Adipocyte (in vitro differentiated cells): Measurements from ENCODE around the gene PACS2.

Source experiments
- DNase-seq: peaks from one replicate; pipeline ENCODE4 v3.0.0-alpha.2; 2015; ENCODE audit warnings: low read depth
- H3K27me3 ChIP-seq: replicated peaks from 2 replicates; pipeline ENCODE4 v1.7.0; 2013; ENCODE audit warnings: mild to moderate bottlenecking, low read length, moderate library complexity; ENCODE audit not compliant: control insufficient read depth, insufficient read depth
- H3K36me3 ChIP-seq: 2 replicates; pipeline ENCODE4 v1.7.0; 2013; ENCODE audit warnings: low read length, mild to moderate bottlenecking, moderate library complexity; ENCODE audit not compliant: control insufficient read depth, insufficient read depth, severe bottlenecking
- H3K4me1 ChIP-seq: 2 replicates; pipeline ENCODE4 v1.7.0; 2013; ENCODE audit warnings: mild to moderate bottlenecking, low read length, moderate library complexity; ENCODE audit not compliant: control insufficient read depth, insufficient read depth
- H3K4me3 ChIP-seq: 2 replicates; pipeline ENCODE4 v1.7.0; 2013; ENCODE audit warnings: mild to moderate bottlenecking, low read length, moderate library complexity
- H3K9ac ChIP-seq: 2 replicates; pipeline ENCODE4 v1.7.0; 2013; ENCODE audit warnings: mild to moderate bottlenecking, low read length, moderate library complexity
- H3K9me3 ChIP-seq: 2 replicates; pipeline ENCODE4 v1.7.0; 2013; ENCODE audit warnings: mild to moderate bottlenecking, low read length, moderate library complexity; ENCODE audit not compliant: control insufficient read depth

PACS2 gene

DNA sequence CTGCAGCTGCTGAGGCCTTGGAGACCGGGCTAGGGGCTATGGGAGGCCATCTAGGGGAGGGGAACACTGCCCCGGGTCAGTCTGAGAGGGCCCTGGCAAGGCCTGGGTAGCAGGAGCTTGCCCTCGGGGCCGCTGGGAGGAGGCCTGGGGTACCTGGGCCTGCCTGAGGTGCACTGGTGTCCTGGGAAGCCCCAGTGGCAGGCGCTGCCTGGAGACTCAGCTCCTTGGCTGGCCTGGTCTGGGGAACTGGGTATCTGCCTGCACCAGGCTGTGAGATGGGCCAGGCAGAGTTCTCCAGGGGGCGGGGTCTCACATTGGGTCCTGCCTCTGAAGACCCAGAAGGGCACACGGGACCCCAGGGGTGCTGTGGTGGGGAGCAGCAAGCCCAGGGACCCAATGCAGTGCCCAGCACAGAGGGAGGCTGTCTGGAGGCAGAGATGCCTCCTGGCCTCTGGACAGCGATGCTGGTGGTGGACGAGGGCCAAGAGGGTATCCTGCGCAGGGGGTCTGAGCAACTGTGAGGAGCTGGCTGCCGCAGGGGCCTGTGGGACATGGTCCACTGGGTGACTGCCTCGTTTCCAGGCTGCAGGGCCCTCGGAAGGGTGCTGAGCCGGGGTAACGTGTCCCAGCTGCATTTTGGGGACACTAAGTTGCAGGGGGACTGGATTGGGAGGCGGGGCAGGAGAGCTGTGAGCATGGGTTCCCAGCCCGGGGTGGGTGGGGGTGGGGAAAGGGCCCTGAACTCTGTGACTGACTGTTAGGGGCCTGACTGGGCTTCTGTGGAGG, 97.6 kb downstream of the PACS2 start:
- H3K27me3 ChIP-seq = no peaks in the 10 kb centered on the region
- H3K9me3 ChIP-seq = no peaks in the 10 kb centered on the region
- no peak for DNase-seq
- no peak overlapping the region for H3K4me3 ChIP-seq
- H3K4me1 ChIP-seq = peaks cover 7% of the 10 kb centered on the region
- H3K36me3 ChIP-seq = no peaks in the 10 kb centered on the region
- H3K9ac ChIP-seq = no peak overlapping the region

- Histone ChIP-seq H3K9ac (no peak overlapping the region), H3K9me3 (no peaks in the 10 kb centered on the region), H3K27me3 (no peaks in the 10 kb centered on the region), H3K36me3 (no peaks in the 10 kb centered on the region), H3K4me3 (no peak overlapping the region), H3K4me1 (peaks cover 7% of the 10 kb centered on the region)
- no peak for DNase-seq
These were observed 98.4 kb downstream of the PACS2 start for GRCh38 chr14:105412771-105413543.

GRCh38 chr14:105413544-105413886, 99.0 kb downstream of the PACS2 start:
- no peak for DNase-seq
- Histone ChIP-seq H3K27me3 (no peaks in the 10 kb centered on the region), H3K9ac (no peak overlapping the region), H3K4me3 (no peak overlapping the region), H3K4me1 (peaks cover 7% of the 10 kb centered on the region), H3K9me3 (no peaks in the 10 kb centered on the region), H3K36me3 (no peaks in the 10 kb centered on the region)

DNA sequence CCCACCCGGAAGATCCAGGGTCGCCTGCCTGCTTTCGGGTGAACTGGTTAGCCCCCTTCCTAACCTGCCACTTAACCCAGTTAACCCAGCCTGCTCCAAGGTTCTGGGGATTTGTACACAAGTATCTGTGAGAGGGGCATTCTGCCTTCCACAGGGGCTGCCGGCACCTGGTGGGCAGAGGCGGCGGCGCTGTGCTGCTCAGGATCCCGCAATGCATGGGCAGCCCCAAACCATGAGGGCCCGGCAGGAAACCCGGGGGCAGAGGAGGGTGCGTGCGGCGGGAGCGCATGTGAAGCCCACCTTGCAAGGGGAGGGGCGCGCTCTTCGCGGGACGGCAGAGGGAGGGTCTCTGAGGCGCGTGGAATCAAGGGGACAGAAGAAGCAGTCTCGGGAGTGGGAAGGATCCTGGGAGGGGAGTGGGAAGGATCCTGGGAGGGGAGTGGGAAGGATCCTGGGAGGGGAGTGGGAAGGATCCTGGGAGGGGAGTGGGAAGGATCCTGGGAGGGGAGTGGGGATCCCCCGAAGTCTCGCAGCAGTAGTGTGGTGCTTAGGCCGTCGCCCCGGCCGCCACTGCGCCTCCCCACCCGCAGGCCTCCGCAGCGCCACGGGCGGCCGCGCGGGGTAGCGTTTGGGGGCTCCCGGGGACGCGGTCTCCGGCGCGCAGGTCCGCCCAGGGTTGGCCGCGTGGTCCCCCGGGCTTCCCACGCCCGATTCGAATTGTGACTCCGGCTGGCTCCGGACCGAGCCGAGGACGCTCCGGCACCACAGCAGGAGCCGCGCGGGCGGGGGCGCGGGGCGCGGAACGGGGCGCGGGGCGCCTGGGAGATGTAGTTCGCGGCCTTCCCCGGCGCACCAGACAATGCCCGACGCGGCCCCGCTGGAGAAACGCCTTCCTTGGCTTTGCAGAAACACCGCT, 100.2 kb downstream of the PACS2 start:
- no peaks in the 10 kb centered on the region for H3K9me3 ChIP-seq
- peak; percentile 88 for DNase-seq
- no peaks in the 10 kb centered on the region for H3K36me3 ChIP-seq
- H3K9ac ChIP-seq = peak overlapping the region; percentile 72
- peaks cover 15% of the 10 kb centered on the region for H3K4me1 ChIP-seq
- peak overlapping the region; percentile 68 for H3K4me3 ChIP-seq
- no peaks in the 10 kb centered on the region for H3K27me3 ChIP-seq

DNA sequence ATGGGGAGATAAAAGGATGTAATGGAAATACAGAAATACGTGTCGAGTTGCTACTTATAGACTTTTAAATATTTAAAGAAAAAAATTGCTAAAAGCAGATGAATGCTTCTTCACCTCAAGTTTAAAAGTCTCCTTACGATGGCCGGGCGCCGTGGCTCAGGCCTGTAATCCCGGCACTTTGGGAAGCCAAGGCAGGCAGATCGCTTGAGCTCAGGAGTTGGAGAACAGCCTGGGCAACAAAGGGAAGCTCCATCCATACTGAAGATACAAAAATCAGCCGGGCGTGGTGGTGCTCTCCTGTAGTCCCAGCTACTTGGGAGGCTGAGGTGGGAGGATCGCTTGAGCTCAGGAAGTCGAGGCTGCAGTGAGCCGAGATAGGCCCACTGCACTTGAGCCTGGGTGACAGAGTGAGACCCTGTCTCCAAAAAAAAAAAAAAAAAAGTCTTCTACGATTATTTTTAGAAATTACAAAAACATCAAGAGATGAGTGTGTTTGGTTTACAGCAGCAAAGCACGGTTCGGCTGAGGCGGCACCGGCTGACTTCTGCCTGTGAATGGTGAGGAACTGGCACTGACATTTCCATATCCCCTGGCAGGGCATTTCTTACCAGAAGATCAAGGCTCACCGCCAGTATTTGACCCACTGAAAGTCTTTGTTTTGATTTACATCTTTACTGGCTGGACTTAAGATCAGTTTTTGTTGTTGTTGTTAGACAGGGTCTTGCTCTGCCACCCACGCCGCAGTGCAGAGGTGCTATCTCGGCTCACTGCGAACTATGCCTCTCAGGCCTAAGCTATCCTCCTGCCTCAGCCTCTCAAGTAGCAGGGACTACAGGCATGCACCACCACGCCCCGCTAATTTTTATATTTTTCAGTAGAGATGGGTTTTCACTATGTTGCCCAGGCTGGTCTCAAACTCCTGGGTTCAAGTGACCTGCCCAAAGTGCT, 101.2 kb downstream of the PACS2 start:
- Histone ChIP-seq H3K9ac (peak overlapping the region; percentile 72), H3K4me3 (peak overlapping the region; percentile 68), H3K36me3 (no peaks in the 10 kb centered on the region), H3K4me1 (peaks cover 15% of the 10 kb centered on the region), H3K27me3 (no peaks in the 10 kb centered on the region), H3K9me3 (no peaks in the 10 kb centered on the region)
- DNase-seq = no peak

GRCh38 chr14:105416671-105417070, 102.1 kb downstream of the PACS2 start:
- no peak for DNase-seq
- H3K9ac ChIP-seq = no peak overlapping the region
- no peak overlapping the region for H3K4me3 ChIP-seq
- H3K36me3 ChIP-seq = no peaks in the 10 kb centered on the region
- no peaks in the 10 kb centered on the region for H3K27me3 ChIP-seq
- peaks cover 22% of the 10 kb centered on the region for H3K4me1 ChIP-seq
- H3K9me3 ChIP-seq = no peaks in the 10 kb centered on the region

GRCh38 chr14:105417690-105418121, 103.2 kb downstream of the PACS2 start:
- Histone ChIP-seq H3K36me3 (no peaks in the 10 kb centered on the region), H3K9me3 (no peaks in the 10 kb centered on the region), H3K4me3 (no peak overlapping the region), H3K27me3 (no peaks in the 10 kb centered on the region), H3K4me1 (peaks cover 22% of the 10 kb centered on the region), H3K9ac (no peak overlapping the region)
- no peak for DNase-seq

DNA sequence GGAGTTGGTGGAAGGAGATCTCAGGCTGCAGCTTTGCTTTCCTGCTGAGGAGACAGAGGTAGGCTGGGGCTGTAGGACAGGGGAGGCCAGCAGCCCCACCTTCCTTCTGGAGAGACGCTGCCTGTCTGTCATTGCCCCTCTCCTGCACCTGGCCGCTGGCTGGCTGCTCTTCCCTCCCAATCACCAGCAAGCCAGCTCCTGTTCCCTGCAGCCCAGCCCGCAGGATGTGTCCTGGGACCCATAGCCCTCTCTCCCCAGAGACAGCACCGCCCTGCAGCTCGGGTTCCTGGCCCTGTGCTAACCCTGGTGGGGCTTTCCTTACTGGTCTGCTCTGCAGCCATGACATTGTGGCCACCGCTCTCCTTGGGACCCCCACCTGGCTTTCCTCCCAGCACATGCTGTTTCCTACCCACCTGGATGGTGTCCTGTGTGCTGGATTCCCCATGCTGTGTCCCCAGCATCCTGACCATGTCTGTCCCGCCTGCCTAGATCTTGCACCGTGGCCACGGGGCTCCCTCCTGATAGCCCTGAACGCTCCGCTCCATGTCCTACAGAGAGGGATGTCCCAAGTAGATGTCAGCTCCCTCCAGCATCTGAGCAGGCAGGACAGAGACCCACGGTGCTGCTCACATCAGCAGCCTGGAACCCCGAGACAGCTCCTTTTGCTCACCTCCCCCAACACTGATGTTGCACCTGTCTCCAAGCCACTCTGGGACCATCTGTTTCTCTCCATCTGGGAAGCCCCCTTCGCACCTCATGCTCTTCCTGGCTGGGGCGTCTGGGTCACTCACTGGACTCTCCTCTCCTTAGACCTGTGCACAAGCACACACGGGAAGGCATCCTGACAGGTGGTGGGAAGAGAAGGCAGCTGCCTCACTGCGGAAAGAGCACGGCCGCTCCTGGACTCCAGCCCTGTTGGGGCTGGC, 104.0 kb downstream of the PACS2 start:
- Histone ChIP-seq H3K27me3 (no peaks in the 10 kb centered on the region), H3K4me3 (peak overlapping the region; percentile 90), H3K9ac (peak overlapping the region; percentile 94), H3K9me3 (no peaks in the 10 kb centered on the region), H3K4me1 (peaks cover 22% of the 10 kb centered on the region), H3K36me3 (no peaks in the 10 kb centered on the region)
- DNase-seq = no peak

- Histone ChIP-seq H3K9me3 (no peaks in the 10 kb centered on the region), H3K36me3 (no peaks in the 10 kb centered on the region), H3K4me1 (peaks cover 22% of the 10 kb centered on the region), H3K27me3 (no peaks in the 10 kb centered on the region), H3K4me3 (peak within 1 kb of the TSS; percentile 91), H3K9ac (peak within 1 kb of the TSS; percentile 94)
- DNase-seq = peak; percentile 82
These were observed 104.9 kb downstream of the PACS2 start, which contains the start of gene MTA1 for GRCh38 chr14:105419195-105420091. MTA1 (plus strand) TSS chr14:105419827; CDS start chr14:105420036, 209 bp downstream.
